Testis (tissue), 2 donors: ENCODE measurements around the gene ALK.

Experiments
- POLR2A ChIP-seq: fragments of 450-650 bp; IDR thresholded peaks from one replicate; pipeline ENCODE4 v1.6.1; 2017; ENCODE audit warnings: antibody characterized with exemption, mild to moderate bottlenecking, moderate library complexity
- TF ChIP-seq, protein P1 (sequence below), 3 experiments: fragments of 450-650 bp in 2 of 3; fragments of 200-600 bp in 1 of 3; sonication (generic) in 1 of 3; IDR thresholded peaks; one replicate each; pipeline ENCODE4 v1.5.1; 2016 to 2019; ENCODE audit warnings: antibody characterized with exemption in 3 of 3, mild to moderate bottlenecking in 2 of 3, moderate library complexity in 1 of 3

- TF ChIP-seq, protein P1, sequence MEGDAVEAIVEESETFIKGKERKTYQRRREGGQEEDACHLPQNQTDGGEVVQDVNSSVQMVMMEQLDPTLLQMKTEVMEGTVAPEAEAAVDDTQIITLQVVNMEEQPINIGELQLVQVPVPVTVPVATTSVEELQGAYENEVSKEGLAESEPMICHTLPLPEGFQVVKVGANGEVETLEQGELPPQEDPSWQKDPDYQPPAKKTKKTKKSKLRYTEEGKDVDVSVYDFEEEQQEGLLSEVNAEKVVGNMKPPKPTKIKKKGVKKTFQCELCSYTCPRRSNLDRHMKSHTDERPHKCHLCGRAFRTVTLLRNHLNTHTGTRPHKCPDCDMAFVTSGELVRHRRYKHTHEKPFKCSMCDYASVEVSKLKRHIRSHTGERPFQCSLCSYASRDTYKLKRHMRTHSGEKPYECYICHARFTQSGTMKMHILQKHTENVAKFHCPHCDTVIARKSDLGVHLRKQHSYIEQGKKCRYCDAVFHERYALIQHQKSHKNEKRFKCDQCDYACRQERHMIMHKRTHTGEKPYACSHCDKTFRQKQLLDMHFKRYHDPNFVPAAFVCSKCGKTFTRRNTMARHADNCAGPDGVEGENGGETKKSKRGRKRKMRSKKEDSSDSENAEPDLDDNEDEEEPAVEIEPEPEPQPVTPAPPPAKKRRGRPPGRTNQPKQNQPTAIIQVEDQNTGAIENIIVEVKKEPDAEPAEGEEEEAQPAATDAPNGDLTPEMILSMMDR (IDR thresholded peaks at IDR 0.05), result no peak
- TF ChIP-seq POLR2A, result no peak
Measured at GRCh38 chr2:29524652-29525051, 396.7 kb downstream of the ALK start.
